GM15510 (cell line): ENCODE measurements around the gene TTLL5.

Source experiments
- POLR2A ChIP-seq: IDR thresholded peaks from 3 replicates; pipeline ENCODE4 v1.6.1; 2011; ENCODE audit warnings: borderline replicate concordance; ENCODE audit not compliant: insufficient read length; ENCODE audit errors: extremely low read depth

The TTLL5 gene

DNA sequence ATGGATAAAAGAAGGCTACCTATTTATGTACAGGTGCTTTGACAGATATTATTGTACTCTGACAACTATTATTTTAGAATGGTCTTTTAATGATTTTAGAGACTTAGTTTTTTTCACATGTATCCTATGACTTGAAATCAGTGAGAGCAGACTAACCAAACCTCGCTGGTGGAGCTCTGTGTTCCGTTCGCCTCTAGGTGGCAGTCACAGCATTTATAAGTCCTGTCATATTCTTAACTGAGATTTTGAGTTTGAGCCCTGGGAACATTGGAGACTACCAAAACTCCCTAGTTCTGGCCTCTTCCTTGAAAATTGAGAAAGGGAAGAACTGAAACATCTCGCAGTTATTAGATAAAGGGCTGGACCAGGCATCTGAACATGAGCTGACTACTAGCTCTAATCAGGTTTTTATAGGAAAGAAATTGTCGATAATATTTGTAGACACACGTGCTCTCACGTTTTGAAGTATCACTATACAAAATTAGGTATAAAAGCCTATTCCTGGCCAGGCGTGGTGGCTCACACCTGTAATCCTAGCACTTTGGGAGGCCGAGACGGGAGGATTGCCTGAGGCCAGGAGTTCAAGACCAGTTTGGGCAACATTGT lies 48.3 kb downstream of the TTLL5 start:
- no peak for TF ChIP-seq POLR2A

DNA sequence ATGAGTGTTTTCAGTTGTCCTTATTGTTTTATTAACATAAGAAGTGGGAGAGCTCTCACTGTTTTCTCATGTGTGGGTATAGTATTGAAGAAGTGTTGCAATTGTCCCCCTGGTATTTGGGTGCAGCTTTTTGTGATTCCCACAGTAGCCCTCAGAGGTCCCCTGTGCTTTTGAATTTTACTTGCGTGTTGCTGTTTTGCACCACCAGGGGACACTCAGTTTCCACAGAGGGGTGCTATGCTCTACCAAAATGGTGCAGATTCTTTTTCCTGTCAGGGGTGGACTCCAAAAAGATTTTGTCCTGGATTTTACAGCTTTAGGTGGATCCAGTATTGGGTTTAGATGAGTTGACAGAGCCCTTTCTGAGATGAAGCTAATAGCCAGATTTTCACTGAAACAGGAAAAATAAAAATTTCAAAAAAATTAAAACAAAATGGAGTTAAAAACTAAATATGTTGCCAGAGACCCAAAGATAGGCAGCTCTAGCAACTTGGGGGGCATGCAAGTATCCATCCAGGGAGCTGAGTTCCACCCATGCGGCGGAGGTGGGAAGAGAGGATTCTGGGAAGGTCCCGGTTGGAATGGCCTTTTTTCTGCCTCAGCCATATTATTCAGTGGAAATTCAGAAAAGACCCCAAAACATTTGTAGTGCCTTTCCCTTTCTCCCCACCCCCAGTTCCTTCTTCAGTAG lies 50.2 kb downstream of the TTLL5 start:
- no peak for TF ChIP-seq POLR2A

DNA sequence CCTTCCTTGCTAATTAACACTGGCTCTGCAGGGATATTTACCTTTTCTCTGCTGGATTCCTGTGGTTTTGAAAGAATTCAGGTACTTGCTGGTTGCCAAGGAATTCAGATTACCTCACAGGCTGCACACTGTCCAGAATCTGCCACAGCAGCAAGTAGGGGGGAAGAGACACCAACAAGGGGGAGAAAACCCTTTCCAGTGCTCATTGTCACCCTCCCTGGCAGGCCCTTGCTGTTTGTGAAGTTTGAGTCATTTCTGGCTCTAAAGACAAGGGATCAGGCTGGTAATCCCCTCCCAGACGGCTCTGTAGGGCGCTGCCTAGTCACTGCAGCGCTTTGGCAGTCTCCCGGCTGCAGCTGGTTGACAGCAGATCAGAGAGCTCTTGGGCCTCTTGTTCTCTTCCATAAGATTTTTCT lies 50.8 kb downstream of the TTLL5 start:
- TF ChIP-seq POLR2A = no peak

DNA sequence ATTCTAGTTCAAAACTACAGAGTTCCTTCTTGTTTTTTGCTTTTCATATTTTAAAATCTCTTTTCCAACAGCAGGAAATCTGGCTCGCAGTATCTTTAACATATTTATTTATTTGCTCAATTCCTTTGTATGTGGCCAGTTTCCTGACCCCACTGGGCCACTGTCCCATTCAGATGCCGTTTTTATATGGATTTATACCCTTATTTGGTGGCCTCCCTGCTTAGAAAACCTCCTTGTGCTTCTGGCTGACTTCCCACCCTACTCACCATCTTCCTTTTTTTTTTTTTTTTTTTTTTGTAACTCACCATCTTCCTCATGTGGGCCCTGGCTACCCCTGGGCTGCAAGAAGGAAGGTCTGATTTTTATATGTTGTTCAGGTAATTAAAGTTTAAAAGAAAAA lies 53.9 kb downstream of the TTLL5 start:
- TF ChIP-seq POLR2A = no peak

DNA sequence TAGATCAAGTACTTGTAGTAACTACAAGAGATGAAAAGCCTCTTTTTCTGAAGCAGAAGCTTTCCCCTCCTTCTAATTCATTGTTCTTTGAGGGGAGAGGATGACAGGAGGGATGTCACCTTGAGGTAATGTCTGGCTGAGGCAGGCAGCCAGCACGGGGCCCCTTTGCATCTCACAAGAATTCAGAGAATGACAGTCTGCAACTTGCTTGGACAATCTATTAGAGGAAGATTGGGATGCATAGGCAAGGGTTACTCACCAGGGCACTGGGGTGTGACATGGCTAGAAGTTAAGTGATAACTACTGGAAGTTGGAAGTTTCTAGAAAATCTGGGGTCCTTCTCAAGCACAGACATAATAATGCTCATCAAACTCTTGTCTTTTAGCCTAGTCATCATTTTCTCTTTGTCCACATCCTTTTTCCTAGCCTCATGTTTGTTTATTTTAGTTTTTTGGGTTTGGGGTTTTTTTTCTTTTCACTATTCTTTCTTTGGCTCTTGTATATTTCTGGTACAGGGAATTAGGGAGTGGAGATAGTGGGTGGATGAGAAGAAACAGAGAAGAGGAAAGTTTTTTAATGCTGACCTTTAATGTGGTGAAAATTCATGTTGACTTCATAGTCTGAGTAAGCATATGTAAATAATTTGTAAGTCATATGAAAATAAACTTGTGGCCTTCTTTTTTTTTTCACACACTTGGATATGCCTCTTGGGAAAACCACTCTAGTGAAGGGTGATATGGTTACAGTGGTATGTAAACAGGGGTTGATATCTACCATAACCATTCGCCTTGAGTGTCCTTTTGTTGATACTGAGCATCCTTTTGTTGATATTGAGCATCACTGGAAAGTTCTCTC lies 55.1 kb downstream of the TTLL5 start:
- no peak for TF ChIP-seq POLR2A

DNA sequence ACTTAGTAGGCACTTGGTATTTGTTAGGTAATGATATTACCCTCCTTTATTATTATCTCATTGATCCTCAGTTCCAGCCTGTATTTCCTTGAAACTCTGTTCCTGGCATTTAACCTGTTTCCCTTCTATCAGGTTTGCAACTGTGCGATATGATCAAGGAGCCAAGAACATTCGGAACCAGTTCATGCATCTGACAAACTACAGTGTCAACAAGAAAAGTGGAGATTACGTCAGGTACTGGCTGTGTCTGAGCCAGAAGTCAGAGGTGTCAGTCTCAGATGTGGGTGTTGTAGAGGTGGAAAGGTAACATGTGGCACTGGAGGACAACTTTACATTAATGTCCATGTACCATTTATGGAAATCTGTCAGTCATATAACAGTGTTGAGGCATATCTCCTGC lies 56.7 kb downstream of the TTLL5 start:
- no peak for TF ChIP-seq POLR2A

DNA sequence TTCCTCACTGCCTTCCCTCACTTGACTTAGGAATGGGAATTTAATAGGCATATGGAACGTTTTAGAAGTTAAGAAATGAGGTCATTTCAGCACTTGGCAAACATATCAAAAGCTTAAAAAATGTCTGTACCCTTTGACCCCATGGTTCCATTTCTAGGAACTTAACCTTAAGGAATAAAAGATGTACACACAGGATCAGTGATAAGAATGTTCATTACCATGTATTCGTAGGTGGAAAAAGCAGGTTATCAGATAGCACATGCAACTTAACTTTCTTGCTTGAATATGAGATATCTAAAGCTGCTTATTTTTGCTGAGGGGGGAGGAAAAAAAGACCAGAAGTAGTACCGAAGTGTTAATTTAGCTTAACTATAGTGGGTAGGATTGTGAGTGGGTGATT lies 57.2 kb downstream of the TTLL5 start:
- TF ChIP-seq POLR2A = no peak

DNA sequence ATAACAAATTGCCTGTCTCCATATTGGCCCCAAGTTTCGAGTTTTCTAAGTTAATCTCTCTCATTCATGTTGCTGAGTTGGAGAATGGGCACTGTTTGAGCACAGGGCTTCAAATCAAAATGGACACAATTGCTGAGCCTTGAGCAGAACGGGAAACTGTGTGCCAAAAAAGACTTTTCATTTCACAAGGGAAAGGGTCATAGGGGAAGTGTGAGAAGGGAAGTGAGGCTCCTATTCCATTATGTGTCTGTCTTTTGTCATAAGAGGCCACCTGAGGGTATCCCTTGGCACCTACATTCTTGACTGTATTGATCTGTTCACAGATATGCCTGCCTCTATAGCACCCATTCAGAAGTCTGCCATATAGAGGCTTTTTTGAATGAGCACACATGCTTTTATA lies 59.1 kb downstream of the TTLL5 start:
- TF ChIP-seq POLR2A = no peak

DNA sequence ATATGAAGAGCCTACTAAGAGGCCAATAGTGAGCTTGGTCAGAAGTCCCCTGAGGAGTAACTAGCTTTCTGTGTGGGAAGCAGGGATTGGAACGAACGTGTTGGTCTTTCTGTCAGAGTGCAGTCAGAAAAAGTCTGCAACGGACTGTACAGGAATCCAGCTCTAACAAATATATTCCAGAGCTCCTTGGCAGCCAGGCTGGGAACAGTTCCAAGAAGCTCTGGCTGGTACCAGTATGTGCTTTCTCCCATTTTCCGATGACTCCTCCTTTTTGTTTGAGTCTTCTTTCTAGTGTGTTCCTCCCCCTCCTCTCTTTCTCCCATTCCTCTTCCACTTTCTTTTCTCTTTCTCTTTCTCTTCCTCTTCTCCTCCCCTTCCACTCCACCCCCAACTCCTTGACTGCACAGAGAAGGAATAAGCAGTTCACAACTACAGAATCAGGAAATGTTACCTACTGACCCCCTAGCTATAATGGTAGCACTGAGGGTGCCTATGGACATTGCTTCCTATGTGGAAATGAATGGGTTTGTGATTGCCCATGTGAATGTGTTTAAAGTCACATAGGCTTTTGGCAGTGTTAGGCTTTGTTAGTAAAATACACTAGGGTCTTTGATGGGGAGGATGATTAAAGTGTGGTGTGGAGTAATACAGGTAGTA lies 59.9 kb downstream of the TTLL5 start:
- TF ChIP-seq POLR2A = no peak

DNA sequence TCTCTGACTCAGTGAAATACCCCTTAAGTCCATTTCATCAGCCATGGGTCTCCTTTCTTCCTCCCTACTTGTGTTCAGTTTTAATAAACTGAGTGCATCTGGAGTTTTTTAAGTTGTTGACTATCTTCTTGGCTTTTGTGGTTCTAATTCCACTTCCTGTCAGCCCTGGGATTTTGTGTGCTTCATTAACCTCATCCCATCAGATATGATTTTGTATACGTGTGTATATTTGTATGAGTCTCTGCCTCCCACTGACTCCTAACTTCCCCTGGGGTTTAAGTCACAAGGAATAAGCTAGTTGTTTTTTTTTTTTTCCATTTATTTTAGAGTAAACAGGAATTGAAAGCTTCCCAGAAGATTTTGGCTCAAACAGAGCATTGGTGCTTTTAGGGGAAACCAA lies 62.7 kb downstream of the TTLL5 start:
- no peak for TF ChIP-seq POLR2A

DNA sequence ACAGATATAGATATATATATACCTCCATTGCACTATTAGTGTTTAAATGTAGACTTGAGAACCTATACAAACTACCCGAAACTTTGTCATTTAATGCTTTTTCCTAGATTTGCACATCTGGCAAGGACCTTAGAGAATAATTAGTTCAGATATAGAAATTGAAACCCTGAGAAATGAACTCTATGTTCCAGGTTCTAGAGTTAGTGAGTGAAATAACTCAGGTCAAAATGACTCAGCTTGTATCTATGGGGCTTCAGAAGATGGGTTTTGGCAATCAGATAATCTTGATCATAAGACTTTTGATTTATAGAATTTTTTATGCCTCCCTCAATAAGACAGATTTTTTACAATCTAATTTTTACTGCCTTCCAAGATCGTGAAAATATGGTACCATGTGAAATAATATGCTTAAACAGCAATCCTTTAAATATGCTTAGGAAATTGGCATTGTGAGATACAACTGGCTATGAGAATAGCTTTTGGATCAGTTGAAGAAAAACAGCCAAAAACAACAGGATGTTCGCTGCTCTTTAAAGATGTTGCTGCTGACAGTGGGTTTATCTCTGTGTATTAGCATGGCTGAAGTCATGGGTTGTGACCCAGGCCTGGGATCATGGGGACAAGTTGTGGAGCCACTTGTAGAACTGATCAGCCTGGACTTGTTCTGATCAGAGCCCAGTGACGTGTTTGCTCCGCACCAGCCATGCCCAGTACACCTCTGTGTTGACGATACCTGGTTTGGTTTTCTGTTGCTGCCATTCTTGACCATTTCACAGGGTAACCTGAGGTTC lies 63.6 kb downstream of the TTLL5 start:
- TF ChIP-seq POLR2A = no peak

DNA sequence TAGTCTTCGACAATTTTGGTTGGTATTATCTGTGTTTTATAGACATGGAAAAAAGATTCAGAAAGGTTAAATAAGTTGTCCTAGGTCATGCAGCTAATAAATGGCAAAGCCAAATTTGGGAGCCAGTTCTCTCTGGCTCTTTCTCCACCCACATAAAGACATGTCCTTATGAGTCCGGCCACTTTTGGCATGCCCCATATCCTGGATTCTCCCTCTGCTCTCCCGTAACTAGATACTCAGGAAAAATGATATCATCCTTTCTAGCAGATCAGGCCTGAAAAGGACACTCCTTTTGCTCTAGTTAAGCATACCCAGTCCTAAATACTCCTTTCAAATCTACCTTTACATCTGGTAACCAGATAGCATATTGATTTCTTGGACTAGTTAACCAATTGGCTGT lies 64.4 kb downstream of the TTLL5 start:
- no peak for TF ChIP-seq POLR2A

DNA sequence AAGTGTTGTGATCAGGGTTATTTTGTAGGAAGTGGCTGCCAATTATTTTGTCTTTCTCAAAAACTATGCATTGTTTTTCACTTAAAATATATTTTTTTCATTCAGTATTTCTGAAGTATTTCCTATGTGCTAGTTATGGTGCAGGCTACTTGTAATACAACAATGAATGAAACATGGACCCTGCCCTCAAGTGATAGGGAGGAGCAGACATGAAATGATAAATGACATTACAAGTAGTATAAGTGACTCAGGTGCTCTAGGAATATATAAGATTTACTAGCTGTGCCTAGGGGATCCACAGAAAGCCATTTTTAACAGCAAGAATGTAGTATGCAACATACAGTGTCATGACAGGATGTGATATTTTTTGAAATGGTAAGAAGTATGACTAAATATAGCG lies 65.3 kb downstream of the TTLL5 start:
- TF ChIP-seq POLR2A = no peak

DNA sequence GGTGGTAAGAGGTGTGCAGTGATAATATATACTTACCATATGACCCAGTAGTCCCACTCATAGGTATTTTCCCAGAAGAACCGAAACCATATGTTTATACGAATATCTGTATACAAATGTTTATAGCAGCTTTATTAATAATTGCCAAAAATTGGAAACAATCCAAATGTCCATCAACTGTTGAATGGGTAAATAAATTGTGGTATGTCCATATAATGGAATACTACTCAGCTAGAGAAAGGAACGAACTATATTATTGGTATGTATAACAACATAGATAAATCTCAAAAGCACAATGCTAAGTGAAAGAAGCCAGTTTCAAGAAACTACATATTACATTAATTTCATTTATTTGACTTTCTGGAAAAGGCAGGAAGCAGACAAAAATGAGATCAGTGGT lies 66.1 kb downstream of the TTLL5 start:
- no peak for TF ChIP-seq POLR2A
